NCI-H2227 (cell line): ENCODE results near the gene RNF167.
"Not testable (repeated sequence)": the region's sequence is repeated elsewhere in the genome, so short reads cannot be mapped to it uniquely, and the experiment has no call there.

Experiments
- DNase-seq: peaks from one replicate; lab custom pipeline; 2025; ENCODE audit not compliant: unreplicated experiment; lab: John Stamatoyannopoulos, UW

The RNF167 gene

GRCh38 chr17:4902540-4902939, 37.5 kb upstream of the RNF167 start:
- no peak for DNase-seq

GRCh38 chr17:4903051-4903818, 36.8 kb upstream of the RNF167 start, which contains the start of gene CHRNE:
Gene CHRNE, minus strand, starts transcription at chr17:4903098. Its CDS starts 35 bp downstream, at chr17:4903063.
- peak; percentile 86 for DNase-seq

GRCh38 chr17:4906642-4907041, 33.4 kb upstream of the RNF167 start:
- not testable (repeated sequence) for DNase-seq

- peak; percentile 12 for DNase-seq
These were observed 31.8 kb upstream of the RNF167 start for GRCh38 chr17:4908301-4908700.

GRCh38 chr17:4908711-4909496, 31.2 kb upstream of the RNF167 start:
- DNase-seq = peak; percentile 42

- DNase-seq = no peak
These were observed 26.1 kb upstream of the RNF167 start for GRCh38 chr17:4913994-4914393.

GRCh38 chr17:4914551-4914950, 25.5 kb upstream of the RNF167 start:
- not testable (repeated sequence) for DNase-seq

GRCh38 chr17:4919511-4920047, 20.5 kb upstream of the RNF167 start:
- DNase-seq = no peak

- DNase-seq = no peak
These were observed 19.6 kb upstream of the RNF167 start for GRCh38 chr17:4920351-4921048.

- no peak for DNase-seq
These were observed 18.7 kb upstream of the RNF167 start for GRCh38 chr17:4921320-4921719.

- DNase-seq = not testable (repeated sequence)
These were observed 13.3 kb upstream of the RNF167 start for GRCh38 chr17:4926577-4927335.

- DNase-seq = no peak
These were observed 11.2 kb upstream of the RNF167 start for GRCh38 chr17:4928881-4929280.

GRCh38 chr17:4931963-4932362, 8.1 kb upstream of the RNF167 start, which contains the start of gene GP1BA:
Gene GP1BA, plus strand, starts transcription at chr17:4932277. Its CDS starts 328 bp downstream, at chr17:4932605.
- no peak for DNase-seq

- no peak for DNase-seq
These were observed 7.3 kb upstream of the RNF167 start for GRCh38 chr17:4932756-4933155.

- DNase-seq = no peak
These were observed 6.4 kb upstream of the RNF167 start for GRCh38 chr17:4933646-4934045.

GRCh38 chr17:4934173-4934979, 5.7 kb upstream of the RNF167 start:
- DNase-seq = no peak

- no peak for DNase-seq
These were observed 4.4 kb upstream of the RNF167 start for GRCh38 chr17:4935650-4936049.

- DNase-seq = no peak
These were observed 3.6 kb upstream of the RNF167 start for GRCh38 chr17:4936436-4936835.

- no peak for DNase-seq
These were observed 2.5 kb upstream of the RNF167 start for GRCh38 chr17:4937553-4937952.

GRCh38 chr17:4938069-4938491, 2.0 kb upstream of the RNF167 start:
- no peak for DNase-seq
